NT2/D1 (cell line): ENCODE measurements around the gene DPYSL5.

ENCODE experiments used
- YY1 ChIP-seq: IDR thresholded peaks from 2 replicates; pipeline ENCODE4 v1.6.1; 2011; ENCODE audit not compliant: insufficient read length, insufficient read depth
- ZNF274 ChIP-seq: IDR thresholded peaks from 2 replicates; pipeline ENCODE4 v1.6.1; 2011; ENCODE audit warnings: mild to moderate bottlenecking, low read depth, low read length

GRCh38 chr2:26875808-26876207 is 27.9 kb downstream of the DPYSL5 start:
- TF ChIP-seq ZNF274, result no peak
- no peak for TF ChIP-seq YY1
